OCI-LY7 (cell line): ENCODE results near the gene CD47.

Source experiments
- CTCF ChIP-seq: fragments of 200-600 bp; sonication (generic); conservative IDR thresholded peaks from 2 replicates; pipeline ENCODE4 v1.5.1; 2014; ENCODE audit warnings: mild to moderate bottlenecking, antibody characterized with exemption, low read length, moderate library complexity, mixed read lengths
- EZH2phosphoT487 ChIP-seq: fragments of 200-600 bp; sonication (generic); IDR thresholded peaks from 2 replicates; pipeline ENCODE4 v1.6.1; 2018; ENCODE audit warnings: low read depth, borderline replicate concordance, mild to moderate bottlenecking, mixed run types, antibody characterized with exemption, low read length, moderate library complexity, mixed read lengths

DNA sequence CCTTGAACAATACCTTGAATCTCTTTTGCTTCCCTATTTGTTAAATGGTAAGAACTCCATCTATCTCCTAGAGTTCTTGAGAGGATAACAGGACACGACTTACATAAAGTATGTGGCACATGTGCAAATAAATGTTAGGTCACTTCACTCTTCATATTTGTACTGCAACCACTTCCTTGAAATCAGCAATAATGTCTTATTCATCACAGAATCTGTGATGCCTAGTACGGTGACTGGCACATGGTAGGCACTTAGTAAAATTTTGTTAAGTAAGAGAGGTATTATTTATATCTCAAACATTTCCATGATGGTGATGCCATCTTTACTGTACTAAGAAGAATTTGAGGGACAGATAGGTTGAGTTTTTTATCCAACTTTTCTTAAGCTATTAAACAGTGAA is 14.3 kb downstream of the CD47 start:
- TF ChIP-seq CTCF (no peak), EZH2phosphoT487 (no peak)
